Cortex of kidney (tissue), 1 donor: ENCODE measurements around the gene WNK4.
"Not testable (repeated sequence)": the region's sequence is repeated elsewhere in the genome, so short reads cannot be mapped to it uniquely, and the experiment has no call there.

Source experiments
- DNase-seq: peaks from one replicate; lab custom pipeline; 2025; lab: John Stamatoyannopoulos, UW

The WNK4 gene

DNA sequence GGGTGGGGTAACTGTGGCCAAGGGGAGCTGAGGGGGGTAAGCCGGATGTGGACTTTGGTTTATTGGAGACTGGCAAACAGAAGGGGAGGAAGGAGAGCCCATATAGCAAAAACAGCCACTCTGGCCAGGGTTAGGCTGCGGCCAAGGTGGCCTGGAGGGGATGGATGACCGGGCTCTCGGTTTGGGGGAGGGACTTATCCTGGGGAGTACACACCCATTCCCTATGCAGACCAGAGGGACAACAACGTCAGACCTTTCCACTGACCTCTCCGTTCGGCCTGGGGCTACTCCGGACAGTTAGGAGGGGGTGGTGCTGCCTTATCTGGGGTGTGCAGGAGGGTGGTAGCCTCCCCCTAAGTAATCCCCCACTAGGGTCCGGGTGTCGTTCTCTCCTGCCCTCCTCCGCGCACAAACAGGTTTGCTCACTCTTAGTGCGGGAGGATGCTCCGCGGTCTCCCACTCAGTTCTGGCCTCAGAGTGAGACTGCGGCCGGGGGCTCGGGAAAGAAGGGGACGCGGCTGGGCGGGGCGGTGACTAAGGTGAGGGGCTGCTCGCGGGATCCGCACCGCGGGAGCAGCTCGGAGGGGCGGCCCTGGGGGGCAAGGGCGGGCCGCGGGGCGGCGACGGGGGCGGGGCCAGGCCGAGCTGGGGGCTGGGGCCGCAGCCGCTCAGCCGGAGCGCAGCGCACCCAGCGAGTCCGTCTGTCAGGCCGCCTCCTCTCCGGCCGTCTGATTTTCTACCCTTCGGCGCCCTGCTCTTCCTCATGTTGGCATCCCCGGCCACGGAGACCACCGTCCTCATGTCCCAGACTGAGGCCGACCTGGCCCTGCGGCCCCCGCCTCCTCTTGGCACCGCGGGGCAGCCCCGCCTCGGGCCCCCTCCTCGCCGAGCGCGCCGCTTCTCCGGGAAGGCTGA is at the start of gene WNK4:
Gene WNK4, plus strand, starts transcription at position 675 of the 915 bp plus-strand sequence. Its CDS starts 89 bp downstream, at position 764.
- no peak for DNase-seq

DNA sequence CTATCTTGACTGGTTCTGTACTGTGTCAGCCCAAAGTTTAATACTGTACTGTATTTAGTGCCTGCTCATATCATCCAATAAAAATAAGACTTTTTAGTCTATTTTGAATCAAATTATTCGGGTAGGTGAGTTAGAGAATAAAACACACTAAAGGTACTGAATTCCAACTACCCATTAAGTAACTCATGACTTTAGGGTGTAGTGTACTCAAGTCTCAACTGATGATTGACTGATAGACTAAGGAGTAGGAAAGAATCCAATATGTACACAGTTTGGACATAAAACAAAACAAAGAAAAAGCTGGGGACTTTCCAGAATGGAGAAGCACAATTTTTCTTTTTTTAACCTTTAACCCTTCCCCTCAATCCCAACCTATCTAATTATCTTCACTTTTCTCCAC is 39.7 kb upstream of the WNK4 start:
- DNase-seq, result no peak

DNA sequence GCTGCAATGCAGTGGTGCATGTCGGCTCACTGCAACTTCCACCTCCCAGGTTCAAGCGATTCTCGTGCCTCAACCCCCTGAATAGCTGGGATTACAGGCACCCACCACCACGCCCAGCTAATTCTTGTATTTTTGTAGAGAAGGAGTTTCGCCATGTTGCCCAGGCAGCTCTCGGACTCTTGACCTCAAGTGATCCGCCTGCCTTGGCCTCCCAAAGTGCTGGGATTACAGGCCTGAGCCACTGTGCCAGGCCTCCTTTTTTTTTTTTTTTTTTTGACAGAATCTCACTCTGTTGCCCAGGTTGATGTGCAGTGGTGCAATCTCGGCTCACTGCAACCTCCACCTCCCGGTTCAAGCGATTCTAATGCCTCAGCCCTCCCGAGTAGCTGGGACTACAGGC is 37.5 kb upstream of the WNK4 start:
- DNase-seq, result not testable (repeated sequence)

DNA sequence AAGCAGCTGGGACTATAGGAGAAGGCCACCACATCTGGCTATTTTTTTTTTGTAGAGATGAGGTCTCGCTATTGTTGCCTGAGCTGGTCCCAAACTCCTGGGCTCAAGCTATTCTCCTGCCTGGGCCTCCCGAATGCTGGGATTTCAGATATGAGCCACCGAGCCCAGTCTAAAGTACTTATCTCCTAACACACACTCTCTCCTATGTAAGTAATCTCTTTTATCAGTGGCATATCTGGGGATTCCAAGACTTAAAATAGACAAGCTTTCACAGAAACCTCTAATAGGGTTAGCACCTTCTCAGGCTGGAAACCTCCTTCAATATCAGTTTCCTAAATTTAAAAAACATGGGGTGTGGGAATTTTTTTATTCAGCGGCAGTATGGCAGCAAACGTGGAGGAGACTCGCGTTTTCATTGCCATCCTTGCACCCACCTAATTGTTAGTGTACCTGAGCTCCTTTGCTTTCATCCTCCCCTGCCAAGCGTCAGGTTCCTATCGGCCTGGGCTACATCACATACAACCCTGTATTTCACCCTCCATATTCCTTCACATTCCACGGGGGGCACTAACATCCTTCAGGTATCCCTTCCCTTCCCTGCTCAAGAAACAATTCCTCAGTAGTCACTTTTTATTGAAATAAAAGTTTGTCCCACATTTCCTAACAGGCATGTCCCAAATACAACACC is 36.7 kb upstream of the WNK4 start:
- no peak for DNase-seq

DNA sequence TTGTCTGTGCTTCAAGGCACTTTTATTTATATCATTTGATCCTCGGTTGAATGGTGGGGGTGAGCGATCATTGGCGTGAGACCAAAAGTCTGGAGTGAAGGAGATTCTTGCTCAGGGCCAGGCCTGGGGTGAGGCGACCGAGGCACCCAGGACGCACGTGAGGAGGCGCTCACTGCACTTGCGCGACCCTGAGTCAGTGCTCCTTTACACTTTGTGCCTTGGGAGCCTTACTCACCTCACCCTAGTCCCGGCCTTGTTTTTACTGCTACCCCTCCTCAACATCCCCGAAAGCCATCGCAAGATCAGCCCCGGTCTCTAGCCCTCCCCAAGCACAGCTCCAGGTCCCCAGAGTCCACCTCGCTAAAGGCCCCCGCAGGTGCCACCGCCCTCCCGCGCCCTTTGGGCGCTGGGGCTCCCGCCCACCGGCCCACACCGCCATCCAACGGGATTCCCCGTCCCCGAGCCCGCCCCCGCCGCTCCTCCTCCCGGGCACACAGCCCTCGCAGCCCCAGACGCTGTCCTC is 36.1 kb upstream of the WNK4 start:
- DNase-seq, result no peak

DNA sequence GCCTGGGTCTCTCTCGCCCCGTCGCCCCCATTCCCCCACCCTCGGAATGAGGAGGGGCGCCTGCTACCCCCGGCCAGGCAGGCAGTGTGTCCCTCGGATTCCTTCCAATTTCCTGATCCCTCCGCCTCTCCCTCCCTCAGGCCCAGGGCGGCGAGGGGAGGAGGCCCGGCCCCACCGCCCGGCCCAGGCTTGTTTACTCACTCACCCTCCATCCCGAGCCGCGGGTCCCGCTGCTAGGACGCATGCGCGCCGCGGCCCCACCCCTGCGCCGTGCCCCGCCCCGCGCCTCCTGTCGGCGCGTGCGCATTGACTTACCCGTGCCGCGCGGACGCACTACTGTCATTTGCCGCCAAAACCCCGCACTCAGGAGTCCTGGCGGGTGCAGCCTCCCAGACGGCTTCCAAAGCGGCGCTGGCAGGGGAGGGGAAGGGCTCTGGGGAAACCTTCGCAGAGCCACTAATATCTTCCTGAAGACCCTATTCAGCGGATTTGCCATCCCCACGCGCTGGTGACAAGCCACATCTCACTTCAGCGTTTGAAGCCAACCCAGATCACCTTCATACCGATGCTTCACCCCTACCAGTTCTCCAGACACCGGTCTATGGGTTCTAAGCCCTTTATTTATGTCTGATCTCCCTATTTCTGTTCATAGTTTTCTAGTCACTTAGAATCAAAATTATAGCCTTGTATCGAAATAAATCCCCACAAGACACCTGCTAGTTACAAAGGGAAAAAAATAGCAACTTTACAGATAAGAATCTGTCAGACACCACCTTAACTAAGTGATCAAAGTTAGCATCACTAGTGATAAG is 35.4 kb upstream of the WNK4 start, which contains the start of gene EZH1:
Gene EZH1, minus strand, starts transcription at position 235 of the 812 bp plus-strand sequence. CDS start 16,099 bp downstream, outside the sequence.
- peak; percentile 62 for DNase-seq

DNA sequence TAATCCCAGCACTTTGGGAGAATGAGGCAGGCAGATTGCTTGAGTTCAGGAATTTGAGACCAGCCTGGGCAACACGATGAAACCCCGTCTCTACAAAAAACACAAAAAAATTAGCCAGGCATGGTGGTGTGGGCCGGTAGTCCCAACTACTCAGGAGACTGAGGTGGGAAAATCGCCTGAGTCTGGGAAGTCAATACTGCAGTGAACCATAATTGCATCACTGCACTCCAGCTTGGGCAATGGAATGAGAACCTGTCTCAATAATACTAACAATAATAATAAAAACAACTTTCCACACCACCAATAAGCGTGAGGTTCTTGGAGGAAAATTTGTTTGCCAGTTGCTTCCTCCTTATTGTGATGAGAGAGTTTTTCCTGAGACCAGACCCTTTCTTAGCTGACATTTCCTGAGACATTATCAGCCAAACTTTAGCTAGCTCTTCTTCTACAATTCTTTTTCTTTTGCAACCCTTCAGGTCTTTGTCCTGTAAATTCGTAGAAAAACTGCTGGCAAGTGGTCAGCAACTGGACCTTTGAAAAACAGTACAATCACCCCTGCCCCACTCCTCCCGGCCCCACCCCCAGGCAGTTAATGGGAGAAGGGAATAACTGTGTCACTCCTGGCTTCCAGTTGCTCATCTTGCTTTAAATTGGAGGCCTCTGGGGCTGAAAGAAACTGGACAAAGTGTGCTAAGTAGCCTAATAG is 32.1 kb upstream of the WNK4 start:
- DNase-seq, result no peak

DNA sequence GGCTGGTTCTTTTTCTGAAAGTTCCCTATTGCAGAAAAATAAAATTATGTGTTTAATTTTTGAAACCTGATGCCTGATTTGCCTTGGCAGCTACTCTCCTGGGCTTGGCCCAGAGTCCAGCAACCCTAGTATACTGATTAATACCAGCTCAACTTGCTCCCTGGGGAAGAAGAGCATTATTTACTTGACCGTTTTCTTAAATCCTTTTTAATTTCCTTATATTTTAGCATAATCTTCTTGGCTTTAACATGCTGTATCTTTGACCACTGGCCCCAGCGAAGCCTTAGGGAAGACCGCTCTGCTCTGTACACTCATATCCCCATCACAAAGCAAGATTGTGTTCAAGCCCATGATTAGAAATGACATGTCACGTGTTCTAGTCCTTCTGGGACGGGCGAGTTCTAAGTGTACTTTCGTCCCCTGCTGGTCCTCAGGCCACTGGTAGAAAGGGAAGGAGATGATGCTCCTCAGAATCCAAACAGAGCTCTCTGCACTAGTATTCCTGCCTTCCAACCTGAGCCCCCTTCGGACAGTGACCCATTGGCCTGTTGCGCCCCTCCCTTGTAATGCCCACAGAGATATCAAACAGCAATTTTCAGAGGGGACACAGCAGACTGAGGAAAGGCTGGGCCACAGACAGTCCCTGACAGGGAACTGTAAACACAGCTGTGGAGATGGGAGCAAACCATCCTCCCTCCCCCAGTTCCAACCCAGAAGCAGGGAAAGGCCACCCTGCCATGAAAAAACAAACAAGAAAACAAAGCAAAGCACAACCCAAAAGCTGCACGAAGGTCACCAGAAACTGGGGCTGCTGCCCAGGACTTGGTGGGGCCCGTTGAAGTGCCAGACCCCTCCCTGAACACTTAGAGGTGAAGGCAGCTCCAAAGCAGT is 31.3 kb upstream of the WNK4 start:
- DNase-seq, result no peak

DNA sequence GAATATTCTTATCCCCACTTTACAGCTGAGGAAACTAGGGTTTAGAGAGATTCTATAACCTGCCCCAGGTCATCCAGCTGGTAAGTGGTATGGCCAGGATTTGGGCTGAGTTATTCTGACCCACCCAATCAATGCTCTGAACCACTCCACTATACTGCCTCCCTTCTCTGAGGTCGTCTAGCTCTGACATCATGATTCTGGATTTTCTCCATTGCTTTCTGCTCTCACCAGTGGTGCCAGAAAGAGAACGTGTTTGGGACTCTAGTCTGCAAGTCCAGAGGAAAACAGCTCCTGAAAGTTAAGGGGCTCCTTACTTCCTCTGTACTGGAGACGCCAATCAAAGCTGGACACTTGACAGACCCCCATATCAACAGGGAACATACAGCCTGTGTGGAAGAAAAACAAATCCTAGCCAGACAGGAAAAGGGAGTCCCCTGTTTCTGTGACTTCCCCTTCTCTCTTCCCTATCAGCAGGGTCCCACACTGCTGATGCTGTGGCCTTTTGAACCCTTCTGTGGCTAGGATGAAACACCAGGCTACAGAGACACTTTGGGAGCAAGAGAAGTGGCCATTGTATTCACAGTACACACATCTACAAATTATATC is 29.6 kb upstream of the WNK4 start:
- no peak for DNase-seq

DNA sequence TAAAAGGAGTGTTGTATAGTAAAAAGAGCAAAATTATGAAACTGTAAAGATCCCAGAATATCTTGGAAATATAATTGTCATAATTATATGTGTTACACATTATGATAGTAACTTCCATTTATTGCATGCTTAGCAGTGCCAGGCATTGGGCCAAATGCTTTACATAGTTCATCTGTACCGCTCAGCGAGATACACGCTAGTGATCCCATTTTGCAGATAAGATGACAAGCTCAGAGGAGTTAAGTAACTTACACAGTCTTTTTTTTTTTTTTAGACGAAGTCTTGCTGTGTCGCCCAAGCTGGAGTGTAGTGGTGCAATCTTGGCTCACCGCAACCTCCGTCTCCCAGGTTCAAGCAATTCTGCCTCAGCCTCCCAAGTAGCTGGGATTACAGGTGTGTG is 28.8 kb upstream of the WNK4 start:
- no peak for DNase-seq

DNA sequence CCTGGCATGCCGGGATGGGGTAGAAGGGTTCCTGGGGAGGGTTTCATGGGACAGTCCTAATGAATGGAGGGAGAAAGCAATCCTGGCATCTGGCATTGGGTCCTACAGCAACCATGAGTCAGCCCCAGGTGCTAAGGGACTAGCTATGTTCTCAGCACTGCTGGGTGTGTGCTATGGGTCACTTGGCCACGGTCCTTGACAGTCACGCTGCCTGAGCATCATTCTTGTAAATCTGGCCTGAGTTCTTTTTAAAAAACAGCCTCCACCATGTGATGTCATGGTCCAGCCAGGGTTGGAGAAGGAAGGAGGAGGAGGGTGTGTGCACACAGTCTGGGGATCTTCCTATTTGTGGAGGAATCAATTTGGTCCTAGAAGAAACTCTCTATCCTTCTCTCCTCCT is 25.6 kb upstream of the WNK4 start:
- DNase-seq, result no peak

DNA sequence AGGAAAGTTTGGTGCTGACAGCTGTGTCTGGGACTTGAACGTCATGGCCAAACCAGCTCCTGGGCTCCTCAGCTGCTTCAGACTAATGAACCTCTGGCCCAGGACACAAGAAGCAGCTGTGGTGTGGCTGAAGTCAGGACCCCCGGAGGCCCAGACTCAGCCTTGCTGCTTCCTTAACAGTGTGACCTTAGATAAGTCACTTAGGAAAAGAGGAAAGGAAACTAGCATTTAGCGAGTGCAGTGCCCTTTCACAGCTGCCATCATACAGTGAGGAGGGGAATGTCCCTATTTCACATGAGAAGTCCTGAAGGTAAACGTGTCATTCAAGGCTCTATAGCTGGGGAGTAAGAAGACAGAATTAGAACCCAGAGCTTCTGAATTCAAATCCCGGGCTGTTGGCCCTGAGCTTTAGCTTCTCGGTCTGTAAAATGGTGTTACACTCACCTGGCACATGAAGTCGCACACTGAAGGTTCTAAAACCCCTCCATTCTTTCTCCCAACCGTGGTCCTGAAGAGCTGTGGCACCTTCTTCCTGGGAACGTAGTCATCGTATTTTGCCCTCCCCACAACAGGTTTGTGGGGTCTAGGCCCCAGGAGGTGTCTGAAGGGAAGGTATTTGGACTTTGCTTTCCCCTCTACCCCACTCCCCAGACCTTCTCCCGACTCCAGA is 20.3 kb upstream of the WNK4 start:
- no peak for DNase-seq

DNA sequence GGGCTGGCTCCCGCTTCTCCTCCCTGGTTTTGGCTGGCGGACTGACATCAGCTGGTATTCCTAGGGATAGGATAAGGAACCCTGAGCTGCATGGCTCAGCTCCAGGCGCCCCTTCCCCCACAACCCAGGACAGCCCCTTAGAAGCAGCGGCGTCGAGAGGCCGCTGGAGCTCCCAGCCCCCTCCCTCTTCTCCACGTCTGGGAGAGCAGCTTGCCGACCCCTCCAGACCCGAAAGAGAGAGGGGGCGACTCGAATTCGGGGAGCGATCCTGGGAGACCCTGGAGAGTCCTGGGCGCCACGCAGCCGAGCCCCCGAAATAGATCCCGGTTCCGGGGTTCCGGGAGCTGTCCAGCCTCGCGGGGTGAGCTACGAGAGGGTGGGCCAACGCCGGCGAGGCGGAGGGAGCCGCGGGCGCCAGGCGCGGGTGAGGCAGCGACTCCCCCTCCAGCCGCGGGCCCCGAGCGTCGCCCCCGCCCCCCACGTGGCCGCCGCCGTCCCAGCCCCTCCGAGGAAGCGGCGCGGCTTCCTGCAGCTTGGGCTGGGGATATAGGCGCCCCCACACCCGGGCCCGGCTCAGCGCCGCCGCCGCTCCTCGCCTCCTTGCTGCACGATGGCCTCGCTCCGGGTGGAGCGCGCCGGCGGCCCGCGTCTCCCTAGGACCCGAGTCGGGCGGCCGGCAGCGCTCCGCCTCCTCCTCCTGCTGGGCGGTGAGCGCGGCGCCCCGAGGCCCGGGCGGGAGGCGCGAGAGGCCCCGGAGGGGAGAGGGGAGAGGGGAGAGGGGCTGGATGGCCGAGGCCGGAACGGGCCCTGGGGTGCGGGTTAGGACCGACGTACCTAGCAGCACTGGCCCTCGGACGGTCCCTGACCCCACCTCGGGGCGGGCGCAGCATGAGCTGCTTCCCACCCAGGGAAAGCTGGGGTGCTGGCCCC is 19.5 kb upstream of the WNK4 start, which contains the start of gene RAMP2:
Gene RAMP2, plus strand, starts transcription at position 576 of the 930 bp plus-strand sequence. Its CDS starts 35 bp downstream, at position 611.
- DNase-seq, result no peak

DNA sequence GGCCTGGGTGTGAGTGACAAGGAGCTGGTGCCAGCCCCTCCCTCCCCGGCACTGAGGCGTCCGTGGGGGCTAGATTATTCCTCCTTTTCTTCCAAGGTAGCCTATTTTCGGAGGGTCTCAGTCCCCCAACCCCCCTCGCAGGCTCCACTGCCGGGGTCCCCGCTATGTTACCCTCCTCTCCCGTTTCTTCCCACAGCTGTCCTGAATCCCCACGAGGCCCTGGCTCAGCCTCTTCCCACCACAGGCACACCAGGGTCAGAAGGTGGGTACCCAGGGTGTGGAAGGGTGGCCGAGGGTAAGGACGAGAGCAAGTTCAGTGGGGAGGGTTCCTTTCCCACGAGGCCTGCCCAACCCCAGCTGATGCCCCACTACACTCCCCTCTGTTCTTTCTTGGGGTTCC is 18.8 kb upstream of the WNK4 start:
- no peak for DNase-seq

DNA sequence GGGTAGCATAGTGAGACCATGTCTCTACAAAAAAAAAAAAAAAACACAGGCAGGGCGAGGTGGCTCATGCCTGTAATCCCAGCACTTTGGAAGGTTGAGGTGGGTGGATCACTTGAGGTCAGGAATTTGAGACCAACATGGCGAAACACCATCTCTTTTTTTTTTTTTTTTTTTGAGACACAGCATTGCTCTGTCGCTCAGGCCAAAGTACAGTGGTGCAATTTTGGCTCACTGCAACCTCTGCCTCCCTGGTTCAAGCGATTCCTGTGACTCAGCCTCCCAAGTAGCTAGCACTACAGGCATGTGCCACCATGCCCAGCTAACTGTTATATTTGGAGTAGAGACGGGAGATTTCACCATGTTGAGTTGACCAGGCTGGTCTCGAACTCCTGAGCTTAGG is 14.3 kb upstream of the WNK4 start:
- DNase-seq, result no peak

DNA sequence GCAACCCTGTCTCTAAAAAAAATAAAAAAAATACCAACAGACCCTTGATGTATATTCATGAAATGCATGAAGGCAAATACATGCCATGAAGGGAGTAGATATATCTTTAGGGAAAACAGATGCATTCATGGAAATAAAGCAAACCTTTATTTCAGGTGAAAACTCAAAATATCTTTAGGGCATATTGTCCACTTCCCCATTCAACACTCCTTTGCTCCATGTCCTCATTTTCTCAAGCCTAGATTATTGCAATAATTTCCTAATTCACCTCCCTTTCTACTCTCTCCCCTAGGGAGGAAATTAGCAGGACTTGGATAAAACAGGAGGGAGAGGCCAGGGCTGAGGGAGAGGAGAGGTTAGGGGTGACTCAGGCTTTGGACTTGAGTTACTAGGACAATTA is 12.9 kb upstream of the WNK4 start:
- DNase-seq, result no peak

DNA sequence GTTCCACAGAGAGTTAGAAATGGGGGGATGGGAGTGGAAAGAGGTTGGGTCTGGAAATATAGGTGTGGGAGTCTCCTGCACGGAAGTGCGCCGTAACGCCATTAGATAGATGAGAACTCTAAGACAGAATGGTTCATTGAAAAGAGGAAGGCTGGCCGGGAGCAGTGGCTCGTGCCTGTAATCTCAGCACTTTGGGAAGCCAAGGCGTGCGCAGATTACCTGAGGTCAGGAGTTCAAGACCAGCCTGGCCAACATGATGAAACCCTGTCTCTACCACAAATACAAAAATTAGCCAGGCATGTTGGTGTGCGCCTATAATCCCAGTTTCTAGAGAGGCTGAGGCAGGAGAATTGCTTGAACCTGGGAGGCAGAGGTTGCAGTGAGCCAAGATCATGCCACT is 12.4 kb upstream of the WNK4 start:
- not testable (repeated sequence) for DNase-seq

DNA sequence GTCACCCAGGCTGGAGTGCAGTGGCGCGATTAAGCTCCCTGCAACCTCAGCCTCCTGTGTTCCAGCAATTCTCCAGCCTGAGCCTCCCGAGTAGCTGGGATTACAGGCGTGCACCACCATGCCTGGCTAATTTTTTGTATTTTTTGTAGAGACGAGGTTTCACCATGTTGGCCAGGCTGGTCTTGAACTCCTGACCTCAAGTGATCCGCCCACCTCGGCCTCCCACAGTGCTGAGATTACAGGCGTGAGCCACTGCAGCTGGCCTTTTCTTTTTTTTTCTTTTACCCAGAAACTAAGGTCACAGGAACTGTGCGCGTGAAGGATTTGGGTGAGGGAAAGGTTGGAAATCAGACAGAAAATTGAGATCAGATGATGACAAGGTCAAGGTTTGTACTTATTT is 10.4 kb upstream of the WNK4 start:
- DNase-seq, result not testable (repeated sequence)
